IPS-20b (cell line): Measurements from ENCODE around the gene ACTRT2.

Experiments used
- H3K27ac ChIP-seq: one replicate; pipeline ENCODE4 v1.5.1; 2013; ENCODE audit warnings: low read length
- H3K27me3 ChIP-seq: 2 replicates; pipeline ENCODE4 v1.6.1; 2013; ENCODE audit warnings: mild to moderate bottlenecking, low read length, inconsistent platforms; ENCODE audit not compliant: insufficient read depth
- H3K36me3 ChIP-seq: 2 replicates; pipeline ENCODE4 v1.6.1; 2013; ENCODE audit warnings: low read depth, mild to moderate bottlenecking, inconsistent platforms, low read length, moderate library complexity; ENCODE audit not compliant: insufficient read depth
- H3K4me1 ChIP-seq: 2 replicates; pipeline ENCODE4 v1.6.1; 2013; ENCODE audit warnings: mild to moderate bottlenecking, control low read depth, inconsistent platforms, low read length, moderate library complexity; ENCODE audit not compliant: insufficient read depth
- H3K4me3 ChIP-seq: 2 replicates; pipeline ENCODE4 v1.5.1; 2013; ENCODE audit warnings: mild to moderate bottlenecking, low read length, inconsistent platforms
- H3K9ac ChIP-seq: 2 replicates; pipeline ENCODE4 v1.6.1; 2013; ENCODE audit warnings: low read depth, mild to moderate bottlenecking, inconsistent platforms, low read length, moderate library complexity
- H3K9me3 ChIP-seq: 2 replicates; pipeline ENCODE4 v1.6.1; 2013; ENCODE audit warnings: mild to moderate bottlenecking, low read depth, low read length, inconsistent platforms; ENCODE audit not compliant: insufficient read depth

Gene ACTRT2

DNA sequence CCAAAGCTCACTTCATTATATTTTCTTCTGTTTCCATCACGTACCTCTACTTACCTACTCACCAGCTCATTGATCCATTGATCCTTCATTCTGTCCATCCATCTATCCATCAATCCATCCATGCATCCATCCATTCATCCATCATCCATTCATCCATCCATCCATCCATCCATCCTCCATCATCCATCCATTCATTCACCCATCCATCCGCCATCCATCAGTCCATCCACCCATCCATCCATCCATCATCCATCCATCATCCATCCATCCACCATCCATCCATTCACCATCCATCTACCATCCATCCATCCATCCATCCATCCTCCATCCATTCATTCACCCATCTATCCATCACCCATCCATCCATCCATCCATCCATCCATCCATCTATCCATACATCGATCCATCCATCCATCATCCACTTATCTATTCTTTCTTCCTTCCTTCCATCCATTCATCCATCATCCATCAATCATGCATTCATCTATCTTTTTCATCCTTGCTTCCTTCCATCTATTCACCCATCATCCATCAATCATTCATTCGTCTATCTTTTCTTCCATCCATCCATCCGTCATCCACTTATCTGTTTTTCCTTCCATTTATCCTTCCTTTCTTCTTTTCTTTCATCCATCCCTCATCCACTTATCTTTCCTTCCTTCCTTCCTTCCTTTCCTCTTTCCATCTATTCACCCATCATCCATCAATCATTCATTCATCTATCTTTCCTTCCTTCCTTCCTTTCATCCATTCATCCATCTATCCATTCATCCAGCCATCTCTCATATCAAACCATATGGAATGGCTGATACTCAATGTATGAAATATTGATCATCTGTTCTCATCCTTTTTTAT is 35.3 kb upstream of the ACTRT2 start:
- Histone ChIP-seq H3K36me3 (no peaks in the 10 kb centered on the region), H3K4me1 (no peaks in the 10 kb centered on the region), H3K9me3 (peaks cover 4% of the 10 kb centered on the region; the same call in 1 of the 2 replicates), H3K9ac (no peak overlapping the region), H3K4me3 (no peak overlapping the region), H3K27ac (no peak overlapping the region), H3K27me3 (no peaks in the 10 kb centered on the region)

DNA sequence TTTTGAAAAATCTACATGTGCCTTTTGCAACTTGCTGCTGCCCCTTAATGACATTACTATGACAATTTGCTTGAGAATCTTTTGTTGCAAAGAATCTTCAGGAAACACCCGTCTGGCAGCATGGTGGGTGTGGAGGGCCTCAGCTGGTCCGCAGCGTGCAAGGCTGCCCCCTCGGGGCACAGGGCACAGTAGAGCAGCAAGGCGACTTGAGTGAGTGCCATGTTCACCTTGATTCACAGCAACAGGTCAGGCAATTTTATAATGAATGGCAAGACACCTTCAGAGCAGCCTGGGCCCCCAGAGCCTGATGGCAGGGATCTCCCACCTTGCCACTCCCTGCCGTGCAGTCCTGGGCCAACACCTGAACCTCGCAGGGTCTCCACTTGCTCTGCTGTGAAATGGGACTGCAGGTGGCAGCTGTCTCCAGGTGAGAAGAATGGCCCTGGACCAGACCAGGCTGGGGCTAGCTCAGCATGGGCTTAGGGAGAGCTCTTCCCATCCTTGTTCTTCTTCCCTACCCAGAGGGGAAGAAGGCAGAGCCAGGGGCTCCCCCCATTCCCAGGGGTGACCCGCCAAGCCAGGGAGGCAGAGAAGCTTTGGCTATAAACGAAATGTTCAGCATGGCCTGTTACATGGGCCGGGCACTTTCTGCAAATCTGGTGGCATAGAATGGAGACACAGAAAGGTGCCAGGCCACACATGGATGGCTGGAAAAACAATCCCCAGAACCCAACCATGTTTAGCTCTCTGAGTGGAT is 34.5 kb upstream of the ACTRT2 start:
- H3K27me3 ChIP-seq, result no peaks in the 10 kb centered on the region

DNA sequence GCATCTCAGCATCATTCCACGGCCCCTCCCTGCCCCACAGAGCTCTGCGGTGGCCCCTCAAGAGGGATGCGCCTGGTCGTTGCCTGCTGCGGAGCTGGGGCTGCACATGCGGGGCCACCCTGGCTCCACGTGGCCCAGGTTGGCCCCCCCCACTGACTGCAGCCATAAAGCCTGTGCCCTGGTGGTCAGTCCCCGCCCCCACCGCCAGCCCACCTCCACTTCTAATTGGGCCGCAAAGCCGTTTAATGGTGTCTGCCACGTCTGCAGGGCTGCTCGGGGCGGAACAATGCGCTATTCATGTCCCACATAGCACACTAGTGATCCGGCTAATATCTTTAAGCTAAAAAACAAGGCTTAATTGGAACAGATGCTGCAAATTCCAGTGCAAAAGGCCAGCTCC is 33.5 kb upstream of the ACTRT2 start:
- Histone ChIP-seq H3K36me3 (no peaks in the 10 kb centered on the region), H3K27ac (no peak overlapping the region), H3K9ac (no peak overlapping the region), H3K4me3 (no peak overlapping the region), H3K4me1 (no peaks in the 10 kb centered on the region), H3K9me3 (peaks cover 4% of the 10 kb centered on the region; the same call in 1 of the 2 replicates), H3K27me3 (no peaks in the 10 kb centered on the region)

More for the DNA sequence above, 34.5 kb upstream of the ACTRT2 start:
- Histone ChIP-seq H3K4me1 (no peaks in the 10 kb centered on the region), H3K27ac (no peak overlapping the region), H3K4me3 (no peak overlapping the region), H3K9ac (no peak overlapping the region), H3K9me3 (peaks cover 4% of the 10 kb centered on the region; the same call in 1 of the 2 replicates), H3K36me3 (no peaks in the 10 kb centered on the region)

DNA sequence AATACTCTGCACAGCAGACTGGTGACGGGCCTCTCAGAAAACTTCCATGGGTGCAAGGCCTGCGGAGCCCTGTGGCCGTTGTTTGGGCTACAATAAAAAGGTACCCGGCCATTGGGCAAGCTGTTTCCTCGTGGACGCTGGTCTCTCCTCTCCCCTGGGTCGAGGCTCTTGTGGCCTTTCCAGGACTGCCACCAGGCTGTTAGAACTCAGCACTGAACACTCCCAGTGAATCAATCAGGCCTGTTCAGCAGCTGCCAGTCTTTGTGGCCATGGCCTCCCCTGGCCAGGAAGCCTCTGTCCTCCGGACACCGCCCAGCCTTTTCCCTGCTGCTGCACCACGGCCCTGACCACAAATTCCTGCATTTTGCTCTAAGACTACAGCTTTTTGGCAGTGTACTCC is 33.0 kb upstream of the ACTRT2 start:
- no peaks in the 10 kb centered on the region for H3K36me3 ChIP-seq
- H3K4me1 ChIP-seq, result no peaks in the 10 kb centered on the region
- no peaks in the 10 kb centered on the region for H3K27me3 ChIP-seq
- H3K27ac ChIP-seq, result no peak overlapping the region
- H3K4me3 ChIP-seq, result no peak overlapping the region
- no peak overlapping the region for H3K9ac ChIP-seq
- peaks cover 7% of the 10 kb centered on the region; the same call in 1 of the 2 replicates for H3K9me3 ChIP-seq

DNA sequence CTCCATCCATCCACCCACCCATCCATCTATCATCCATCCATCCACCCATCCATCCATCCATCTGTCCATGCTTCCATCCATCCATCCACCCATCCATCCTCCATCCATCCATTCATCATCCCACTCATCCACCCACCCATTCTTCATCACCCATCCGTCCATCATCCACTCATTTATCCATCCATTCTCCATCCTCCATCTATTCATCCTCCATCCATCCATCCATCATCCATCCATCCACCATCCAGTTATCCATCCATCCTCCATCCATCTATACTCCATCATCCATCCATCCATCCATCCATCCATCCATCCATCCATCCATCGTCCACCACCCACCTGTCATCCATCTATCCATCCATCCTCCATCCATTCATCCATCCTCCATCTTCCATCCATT is 32.1 kb upstream of the ACTRT2 start:
- H3K27me3 ChIP-seq, result no peaks in the 10 kb centered on the region
- no peak overlapping the region for H3K27ac ChIP-seq
- H3K9me3 ChIP-seq, result peaks cover 16% of the 10 kb centered on the region; the same call in 1 of the 2 replicates
- H3K9ac ChIP-seq, result no peak overlapping the region
- H3K4me1 ChIP-seq, result no peaks in the 10 kb centered on the region
- no peaks in the 10 kb centered on the region for H3K36me3 ChIP-seq
- no peak overlapping the region for H3K4me3 ChIP-seq

DNA sequence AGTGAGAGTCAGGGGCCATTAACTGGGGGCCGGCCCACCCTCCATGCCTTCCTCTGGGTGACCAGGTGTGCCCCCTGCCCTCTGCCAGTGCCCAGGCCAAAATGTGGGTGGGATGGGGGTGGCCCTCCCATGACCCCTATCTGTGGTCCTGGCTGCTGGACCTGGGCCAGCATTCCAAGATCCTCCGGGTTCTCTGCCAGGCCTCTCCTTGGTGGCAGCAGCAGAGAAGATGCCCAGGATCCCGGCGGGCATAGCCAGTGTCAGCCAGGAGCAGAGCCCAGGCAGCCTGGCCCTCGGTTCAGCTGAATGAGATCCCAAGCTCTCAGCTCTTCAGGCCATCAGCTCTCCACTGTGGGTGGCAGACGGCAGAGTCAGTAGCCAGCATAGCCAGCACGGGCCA is 31.3 kb upstream of the ACTRT2 start:
- H3K36me3 ChIP-seq, result no peaks in the 10 kb centered on the region
- no peaks in the 10 kb centered on the region for H3K27me3 ChIP-seq
- peaks cover 22% of the 10 kb centered on the region; the same call in 1 of the 2 replicates for H3K9me3 ChIP-seq
- H3K9ac ChIP-seq, result no peak overlapping the region
- no peak overlapping the region for H3K4me3 ChIP-seq
- no peaks in the 10 kb centered on the region for H3K4me1 ChIP-seq
- H3K27ac ChIP-seq, result no peak overlapping the region

DNA sequence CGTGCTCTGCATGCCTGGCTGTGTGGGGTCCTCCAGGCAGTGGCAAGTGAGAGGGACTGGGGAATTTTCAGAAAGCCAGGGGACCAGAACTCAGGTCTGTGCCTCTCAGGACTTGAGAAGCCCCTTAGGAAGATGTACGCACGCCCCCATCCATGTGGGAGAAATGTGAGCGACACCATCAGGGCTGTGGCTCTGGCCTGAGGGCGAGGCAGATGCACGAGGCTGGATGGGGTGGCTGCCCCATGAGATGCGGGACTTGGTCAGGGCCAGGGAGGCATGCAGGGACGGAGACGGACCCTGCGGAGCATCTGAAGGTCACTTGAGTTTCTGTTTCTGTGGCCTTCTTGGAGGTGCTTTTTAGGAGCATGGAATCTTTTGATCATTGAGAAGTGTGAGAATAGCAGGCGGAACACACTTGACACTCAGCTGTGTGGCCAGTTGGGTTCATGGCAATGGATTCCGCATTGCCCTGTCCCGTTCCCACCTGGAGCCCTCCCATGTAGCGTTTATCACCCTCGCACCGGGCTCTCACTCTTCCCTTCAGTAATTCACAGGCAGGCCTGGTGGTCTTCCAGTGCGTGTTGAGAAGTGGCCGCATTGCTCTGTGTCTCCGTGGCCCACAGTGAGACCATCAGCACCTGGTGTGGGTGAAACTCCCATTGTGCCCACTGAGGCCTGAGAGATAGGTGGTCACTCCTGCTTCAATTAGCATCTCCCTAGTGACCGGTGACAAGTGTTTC is 30.7 kb upstream of the ACTRT2 start:
- Histone ChIP-seq H3K4me1 (no peaks in the 10 kb centered on the region), H3K36me3 (no peaks in the 10 kb centered on the region), H3K27me3 (no peaks in the 10 kb centered on the region), H3K9me3 (peaks cover 25% of the 10 kb centered on the region), H3K9ac (no peak overlapping the region), H3K27ac (no peak overlapping the region), H3K4me3 (no peak overlapping the region)

DNA sequence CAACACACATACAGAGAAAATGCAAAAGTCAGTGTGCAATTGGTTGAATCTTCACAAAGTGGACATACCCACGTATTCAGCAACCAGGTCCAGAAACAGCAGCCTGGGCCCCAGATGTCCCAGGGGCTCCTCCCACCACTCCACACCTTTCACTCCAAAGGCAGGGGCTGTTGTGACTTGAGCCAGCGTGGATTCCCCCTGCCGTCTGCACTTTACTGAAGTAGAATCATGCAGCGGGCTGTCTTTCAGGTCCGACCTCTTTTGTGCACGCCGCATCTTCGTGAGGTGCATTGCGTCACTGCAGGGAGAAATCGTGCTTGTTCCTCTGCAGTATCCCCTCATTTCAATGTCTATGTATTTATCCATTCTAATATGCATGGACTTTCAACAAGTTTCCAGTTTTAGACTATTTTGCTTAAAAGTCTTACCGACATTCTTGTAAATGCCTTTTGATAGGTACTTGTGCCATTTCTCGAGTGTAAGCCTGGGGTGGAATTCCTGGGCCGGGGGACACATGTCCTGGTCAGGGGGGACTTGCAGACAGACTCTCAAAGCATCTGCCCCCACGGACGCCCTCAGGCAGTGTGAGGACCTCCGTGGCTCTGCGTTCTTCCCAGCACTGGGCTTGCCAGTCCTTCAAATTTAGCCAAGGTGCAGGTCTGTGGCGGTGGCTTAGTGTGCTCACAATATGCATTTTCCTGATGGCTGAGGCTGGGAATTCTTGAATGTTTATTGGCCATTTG is 29.3 kb upstream of the ACTRT2 start:
- Histone ChIP-seq H3K27me3 (no peaks in the 10 kb centered on the region), H3K9me3 (peaks cover 29% of the 10 kb centered on the region), H3K27ac (no peak overlapping the region), H3K9ac (no peak overlapping the region), H3K4me1 (no peaks in the 10 kb centered on the region), H3K4me3 (no peak overlapping the region), H3K36me3 (no peaks in the 10 kb centered on the region)

DNA sequence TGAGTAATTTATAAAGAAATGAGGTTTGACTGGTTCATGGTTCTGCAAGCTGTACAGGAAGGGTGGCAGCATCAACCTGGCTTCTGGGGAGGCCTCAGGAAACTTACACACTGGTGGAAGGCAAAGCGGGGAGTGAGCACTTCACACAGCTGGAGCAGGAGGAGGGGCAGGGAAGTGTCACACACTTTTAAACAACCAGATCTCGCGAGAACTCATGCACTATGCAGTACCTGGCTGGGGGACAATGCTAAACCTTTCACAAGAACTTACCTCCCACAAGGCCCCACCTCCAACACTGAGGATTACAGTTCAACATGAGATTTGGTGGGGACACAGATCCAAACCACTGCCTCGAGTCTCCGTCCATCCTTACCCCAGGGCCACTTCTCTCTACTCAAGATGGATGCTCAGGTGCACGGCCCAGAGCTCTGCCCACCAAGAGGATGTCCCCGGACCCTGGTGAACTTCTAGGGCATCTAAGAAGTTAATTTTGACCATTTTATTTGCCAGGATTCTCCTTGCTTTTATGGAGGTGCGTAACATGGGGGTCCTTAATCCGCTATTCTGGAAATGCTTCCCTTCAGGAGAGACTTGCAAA is 22.7 kb upstream of the ACTRT2 start:
- Histone ChIP-seq H3K27ac (no peak overlapping the region), H3K4me1 (no peaks in the 10 kb centered on the region), H3K9me3 (peaks cover 19% of the 10 kb centered on the region), H3K4me3 (no peak overlapping the region), H3K27me3 (no peaks in the 10 kb centered on the region), H3K9ac (no peak overlapping the region), H3K36me3 (no peaks in the 10 kb centered on the region)

DNA sequence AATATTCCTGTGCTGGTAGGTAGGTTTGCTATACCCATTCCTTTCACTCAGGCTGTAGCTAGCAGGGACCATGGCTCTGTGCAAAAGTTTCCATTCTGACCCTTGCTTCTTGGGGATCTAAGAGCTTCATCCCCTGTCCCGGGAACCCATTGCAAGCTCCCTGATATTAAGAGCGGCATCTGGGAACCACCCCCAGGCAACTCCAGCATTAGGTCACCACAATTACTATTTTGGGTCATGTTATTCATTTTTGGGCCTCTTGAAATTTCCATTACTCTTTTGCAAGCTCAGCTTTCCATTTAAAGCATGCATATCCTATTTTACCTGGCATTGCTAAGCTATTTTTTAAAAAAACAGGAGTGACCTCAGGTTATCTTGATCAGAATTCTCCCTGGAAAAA is 22.1 kb upstream of the ACTRT2 start:
- Histone ChIP-seq H3K4me1 (no peaks in the 10 kb centered on the region), H3K36me3 (no peaks in the 10 kb centered on the region), H3K9ac (no peak overlapping the region), H3K27ac (no peak overlapping the region), H3K9me3 (peaks cover 13% of the 10 kb centered on the region), H3K4me3 (no peak overlapping the region), H3K27me3 (no peaks in the 10 kb centered on the region)

DNA sequence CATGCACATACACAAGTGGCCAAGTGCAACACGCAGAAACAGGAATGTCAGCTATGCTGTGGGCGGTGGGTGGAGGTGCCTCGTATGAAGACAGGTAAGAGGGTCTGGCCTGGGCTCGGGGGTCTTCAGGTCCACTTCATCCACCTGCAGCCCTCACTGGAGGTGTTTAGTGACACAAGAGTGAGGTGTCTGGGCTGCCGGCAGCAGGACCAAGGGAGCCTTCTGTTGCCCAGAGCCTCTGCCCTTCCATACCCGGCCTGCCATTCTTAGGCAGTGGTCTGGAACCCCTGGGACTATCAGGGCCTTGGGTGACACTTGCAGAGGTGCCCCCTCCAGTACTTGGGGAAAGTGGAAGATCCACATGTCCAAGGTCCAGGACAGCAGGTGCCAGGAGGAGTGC is 21.7 kb upstream of the ACTRT2 start:
- no peaks in the 10 kb centered on the region for H3K27me3 ChIP-seq
- no peak overlapping the region for H3K27ac ChIP-seq
- H3K4me3 ChIP-seq, result no peak overlapping the region
- H3K9me3 ChIP-seq, result peaks cover 9% of the 10 kb centered on the region
- no peak overlapping the region for H3K9ac ChIP-seq
- H3K36me3 ChIP-seq, result no peaks in the 10 kb centered on the region
- H3K4me1 ChIP-seq, result no peaks in the 10 kb centered on the region
